Adipose tissue (tissue), 3 donors: ENCODE measurements around the gene EEFSEC. TPM values are rescaled to one million over a fixed set of nuclear protein-coding genes. Genes with fewer than 3 reads are reported as not detected.

ENCODE experiments used
- H3K27ac ChIP-seq: one replicate; pipeline ENCODE4 v1.5.1; 2013; ENCODE audit warnings: low read depth, low read length
- WGBS, 3 donors: extraction: QIAGEN DNeasy Blood & Tissue Kit; methylation state at CpG; one replicate each; pipeline ENCODE4 v1.1.7; 2013; 5-methylcytosine and 5-hydroxymethylcytosine counted together
- polyA plus RNA-seq, 3 donors: library from polyadenylated mRNA; stranded (reverse); fragments of 200-250 nt; gene quantifications; one replicate each; pipeline ENCODE4 v1.2.3, GENCODE V29; 2013
- donor health status: healthy with polysubstance abuse.
- donor health status: Bipolar disorder and iron deficiency.
- donor health status: healthy.

EEFSEC gene
- polyA plus RNA-seq, 3 donors = 8.9 to 14.6 (median 9.0) TPM

DNA sequence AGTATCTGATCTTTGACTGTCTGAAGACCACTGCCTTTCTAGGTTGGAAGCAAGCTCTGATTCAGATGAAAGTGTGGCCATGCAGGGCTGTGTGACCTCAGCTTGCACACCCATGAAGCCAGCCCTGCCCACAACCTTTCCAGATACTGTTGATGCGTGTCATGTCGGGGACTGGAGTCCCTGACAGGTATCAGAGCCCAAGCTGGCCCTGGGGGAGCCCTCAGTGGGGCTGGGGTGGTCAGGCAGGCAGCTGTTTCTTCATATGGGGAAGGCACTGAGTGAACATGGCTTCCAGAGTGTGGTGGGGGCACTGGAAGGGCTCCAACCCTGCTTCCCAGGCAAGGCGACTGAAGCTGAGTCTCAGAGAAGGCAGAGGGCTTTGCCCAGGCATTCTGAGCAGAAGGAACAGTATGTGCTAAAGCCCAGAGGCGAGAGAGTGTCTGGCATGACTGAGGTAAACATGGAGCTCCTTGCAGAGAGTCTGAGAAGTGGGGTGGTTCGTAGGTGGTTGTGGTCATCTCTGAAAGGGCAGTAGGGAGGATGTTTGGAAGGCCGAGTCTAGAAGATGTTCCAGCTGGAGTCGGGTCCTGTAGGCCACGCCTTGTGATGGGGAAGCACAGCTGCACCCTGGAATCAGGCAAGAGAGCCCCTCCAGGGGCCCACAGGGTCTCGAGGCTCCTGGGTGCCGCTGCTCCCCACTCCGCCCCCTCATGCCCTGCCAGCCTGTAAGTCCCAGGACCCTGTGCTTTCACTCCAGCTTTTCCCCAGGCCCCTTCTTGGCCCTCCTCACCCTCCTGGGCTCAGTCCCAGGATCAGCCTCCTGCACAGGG lies 122.2 kb downstream of the EEFSEC start:
- WGBS, 3 donors = 82 to 91% (median 87%) methylated on average over 11 of the region's 11 CpGs
- no peak overlapping the region for H3K27ac ChIP-seq

DNA sequence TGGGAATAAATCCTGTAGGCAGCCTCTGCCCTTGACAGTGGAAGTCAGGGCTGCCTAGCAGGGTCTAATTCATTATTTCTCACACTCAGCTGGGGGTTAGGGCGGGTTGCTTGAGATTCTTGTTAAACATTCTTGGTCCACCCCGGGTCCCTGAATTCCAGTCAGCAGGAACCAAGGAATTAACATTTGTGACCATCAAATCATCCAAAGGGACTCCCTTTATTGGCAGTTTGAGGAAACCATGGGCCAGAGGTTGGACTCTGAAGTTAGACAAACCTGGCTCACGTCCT lies 122.8 kb downstream of the EEFSEC start:
- no peak overlapping the region for H3K27ac ChIP-seq
- WGBS, 3 donors = 74 to 79% (median 77%) methylated on average over 3 of the region's 3 CpGs

DNA sequence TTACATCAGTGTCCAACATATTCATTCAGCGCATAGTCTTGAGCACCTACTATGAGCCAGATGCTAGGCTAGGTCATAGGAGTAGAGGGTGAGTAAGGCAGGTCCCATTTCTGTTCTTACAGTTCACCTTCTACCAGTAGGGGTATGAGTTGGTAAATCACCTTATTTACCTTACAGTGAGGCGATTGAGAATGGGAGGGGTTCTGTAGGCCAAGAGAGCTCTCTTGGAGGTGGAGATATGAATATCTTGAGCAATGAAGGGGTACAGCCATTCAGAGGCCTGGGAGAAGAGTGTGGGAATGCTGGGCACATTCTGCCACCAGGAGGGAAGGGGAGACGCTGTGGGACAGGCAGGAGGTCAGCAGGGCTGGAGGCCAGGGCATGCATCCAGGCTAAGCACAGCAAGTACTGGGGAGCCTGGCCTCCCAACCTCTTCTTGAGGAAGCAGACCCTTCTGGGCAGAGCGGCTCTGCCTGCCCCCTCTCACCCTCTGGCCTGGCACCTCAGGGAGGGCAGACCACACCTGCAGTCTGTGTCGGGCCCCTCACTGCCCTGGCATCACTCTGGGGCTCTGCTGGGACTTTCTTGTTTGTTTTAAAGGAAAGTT lies 123.4 kb downstream of the EEFSEC start:
- 76 to 89% (median 86%) methylated on average over 5 of the region's 5 CpGs for WGBS, 3 donors
- no peak overlapping the region for H3K27ac ChIP-seq

DNA sequence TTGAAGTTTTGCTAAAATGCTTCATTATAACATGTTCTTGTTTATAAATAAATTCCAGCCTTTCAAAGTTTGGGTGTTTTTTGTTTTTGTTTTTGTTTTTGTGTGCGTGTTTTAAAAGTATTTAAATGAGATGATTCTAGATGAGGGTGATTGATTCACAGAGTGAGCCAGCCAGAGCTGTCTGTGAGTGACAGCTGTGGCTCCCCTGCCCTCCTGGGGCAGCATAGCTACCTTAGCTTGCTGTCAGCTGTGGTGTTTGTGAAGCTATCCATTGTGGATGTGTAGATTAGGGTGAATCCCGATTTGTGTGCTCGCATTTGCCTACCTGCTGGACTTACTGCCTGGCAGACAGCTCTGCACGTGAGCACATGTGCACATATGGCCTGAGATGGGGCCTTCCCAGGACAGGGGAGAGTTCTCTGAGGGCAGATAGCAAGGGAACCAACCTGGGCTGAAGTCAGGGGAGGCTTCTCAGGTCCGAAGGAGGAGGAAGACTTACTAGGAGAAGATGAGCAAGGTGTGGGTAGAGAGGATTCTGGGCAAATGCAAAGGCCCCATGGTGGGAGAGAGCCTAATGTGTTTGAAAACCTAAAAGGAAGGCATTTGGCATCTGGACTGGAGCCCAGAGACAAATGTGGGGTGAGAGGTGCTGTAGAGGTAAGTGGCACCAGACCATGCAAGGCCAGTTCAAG lies 124.2 kb downstream of the EEFSEC start:
- 95 to 97% (median 95%) methylated on average over 5 of the region's 5 CpGs for WGBS, 3 donors
- H3K27ac ChIP-seq = no peak overlapping the region

DNA sequence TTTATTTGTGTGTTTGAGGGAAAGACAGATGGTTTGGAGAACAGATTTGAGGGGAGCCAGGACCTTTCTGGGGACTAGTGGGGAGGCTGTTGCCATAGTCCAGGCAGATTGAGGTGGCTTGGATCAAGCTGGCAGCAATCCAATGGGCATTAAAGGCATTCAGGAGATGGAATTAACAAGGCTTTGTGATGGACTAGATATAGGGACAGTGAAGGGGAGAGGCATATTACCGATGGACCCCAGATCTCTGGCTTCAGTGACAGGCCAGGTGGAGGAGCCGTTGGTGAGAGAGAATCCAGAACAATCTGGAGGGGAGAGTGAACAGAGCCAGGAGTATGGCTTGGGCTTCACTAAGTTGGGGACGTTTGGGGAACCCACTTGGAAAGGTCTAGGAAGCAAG lies 124.8 kb downstream of the EEFSEC start:
- no peak overlapping the region for H3K27ac ChIP-seq
- WGBS, 3 donors = 73 to 84% (median 75%) methylated on average over 3 of the region's 3 CpGs

- H3K27ac ChIP-seq = no peak overlapping the region
- 37 to 49% (median 48%) methylated on average over 15 to 17 of the region's 17 CpGs for WGBS, 3 donors
Measured at GRCh38 chr3:128278761-128279600, 125.7 kb downstream of the EEFSEC start.

DNA sequence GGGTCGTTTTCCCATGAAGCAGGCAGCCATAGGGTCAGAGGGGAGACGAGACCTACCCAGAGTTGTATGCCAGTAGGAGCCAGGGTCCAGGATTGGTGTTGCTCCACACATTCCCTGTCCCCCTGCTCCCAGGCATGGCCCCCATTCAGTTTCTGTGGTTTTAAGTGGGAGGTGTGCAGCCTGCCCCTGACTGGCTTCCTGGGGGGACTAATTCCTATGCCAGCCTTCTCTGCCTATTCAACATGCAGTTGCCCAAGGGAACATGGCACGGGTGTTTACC lies 126.3 kb downstream of the EEFSEC start:
- no peak overlapping the region for H3K27ac ChIP-seq

GRCh38 chr3:128280481-128281052 lies 127.3 kb downstream of the EEFSEC start:
- WGBS, 3 donors = 65 to 89% (median 86%) methylated on average over 8 of the region's 8 CpGs
- no peak overlapping the region for H3K27ac ChIP-seq

More for the DNA sequence above, 126.3 kb downstream of the EEFSEC start:
- WGBS, 3 donors = 58 to 71% (median 69%) methylated on average over 3 of the region's 3 CpGs

DNA sequence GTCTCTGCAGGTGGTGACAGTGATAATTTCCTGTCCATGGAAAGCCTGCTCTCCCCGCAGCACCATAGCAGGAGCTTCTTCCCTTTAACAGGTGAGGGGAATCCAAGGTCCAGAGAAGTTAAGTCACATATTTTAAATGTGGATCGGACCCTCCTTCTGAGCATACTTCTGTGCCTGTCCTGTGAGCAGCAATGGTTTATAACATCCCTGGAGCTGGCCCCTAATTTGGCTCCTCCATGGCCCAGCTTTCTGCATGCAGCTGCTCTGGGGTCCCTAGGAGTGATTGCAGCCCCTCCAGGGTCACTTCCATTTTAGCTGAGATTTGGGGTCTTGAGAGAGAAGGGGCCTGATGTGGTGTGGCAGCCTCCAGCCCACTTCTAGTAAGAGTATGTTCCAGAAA lies 127.8 kb downstream of the EEFSEC start:
- WGBS, 3 donors = 50 to 88% (median 70%) methylated on average over 2 of the region's 2 CpGs
- H3K27ac ChIP-seq = no peak overlapping the region

DNA sequence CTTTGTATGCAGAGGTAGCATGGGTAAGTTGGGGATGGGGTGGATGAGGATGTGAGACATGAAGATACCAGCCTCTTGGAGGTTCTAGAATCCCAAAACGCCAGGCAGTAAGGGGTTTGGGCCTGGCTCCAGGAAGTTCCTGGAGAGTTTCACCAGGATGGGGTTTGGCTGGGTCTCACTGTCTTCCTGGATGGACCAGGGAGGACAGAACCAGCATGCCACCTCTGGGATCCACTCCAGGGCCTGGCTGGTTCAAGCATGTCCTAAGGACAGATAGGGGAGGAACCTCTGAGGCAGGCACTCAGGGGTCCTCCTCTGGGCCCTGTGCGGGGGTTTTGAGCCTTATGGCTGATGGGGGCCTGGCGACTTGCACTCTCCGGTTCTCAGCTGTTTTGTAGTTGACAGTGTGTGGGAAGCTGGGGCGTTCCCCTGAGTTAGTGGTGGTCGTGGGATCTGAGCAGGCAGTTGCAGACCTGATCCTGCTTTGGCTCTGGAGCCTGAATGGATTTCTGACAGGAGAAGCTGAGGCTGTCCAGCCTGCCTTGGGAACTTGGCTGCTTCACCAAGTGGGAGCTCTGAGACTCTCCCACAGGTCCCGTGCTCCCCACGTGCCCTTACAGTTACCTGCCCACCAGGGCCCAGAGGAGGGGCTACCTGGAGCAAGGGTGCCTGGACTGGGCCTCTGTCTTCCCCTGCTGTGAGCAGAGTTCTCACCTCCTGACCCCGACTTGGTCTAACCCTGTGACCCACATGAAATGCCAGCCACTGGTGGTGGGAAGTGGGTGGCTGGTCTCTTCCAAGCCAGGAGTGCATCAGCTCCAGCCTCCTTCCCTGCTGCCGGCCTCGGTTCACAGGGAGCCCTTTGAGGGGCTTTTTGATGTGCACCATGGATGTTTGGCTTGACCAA lies 128.4 kb downstream of the EEFSEC start:
- 72 to 81% (median 74%) methylated on average over 11 of the region's 11 CpGs for whole genome bisulfite sequencing, 3 donors
- no peak overlapping the region for H3K27ac ChIP-seq

DNA sequence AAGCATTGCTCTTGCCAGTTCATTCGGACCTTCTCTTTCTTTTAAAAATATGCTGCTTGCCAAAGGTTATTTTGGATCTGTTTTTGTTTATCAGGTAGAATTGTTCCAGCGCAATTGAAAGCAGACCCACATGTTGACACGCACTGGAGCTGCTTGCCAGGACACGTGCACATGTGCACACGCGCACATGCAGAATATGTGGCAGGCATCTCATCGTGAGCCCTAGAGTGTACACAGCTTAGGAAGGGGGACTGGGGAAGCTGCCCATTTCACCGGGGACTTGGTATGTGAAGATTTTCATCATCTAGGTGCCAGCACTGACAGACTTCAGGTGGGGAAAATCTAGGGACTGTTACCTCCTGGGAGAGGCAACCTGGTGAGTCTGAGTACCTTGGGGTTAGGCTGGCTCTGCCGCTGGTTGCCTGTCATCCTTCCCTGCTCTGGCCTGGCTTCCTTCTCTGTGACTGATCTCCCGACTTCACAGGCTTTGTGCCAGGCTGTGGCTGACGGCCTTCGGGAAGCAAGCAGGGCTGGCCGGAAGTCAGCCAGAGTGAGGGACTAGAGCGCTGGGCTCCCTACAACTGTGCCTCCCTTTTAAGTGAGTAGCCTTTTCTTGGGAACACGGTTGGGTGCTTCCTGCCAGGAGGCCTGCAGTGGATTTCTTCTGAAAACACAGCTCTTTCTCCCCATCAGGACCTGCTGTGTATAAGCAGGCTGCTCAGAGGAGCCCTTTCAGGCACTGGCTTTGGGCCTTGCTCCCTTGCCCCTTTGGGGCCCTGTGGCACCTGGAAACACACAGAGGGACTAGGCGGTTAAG lies 129.3 kb downstream of the EEFSEC start:
- no peak overlapping the region for H3K27ac ChIP-seq
- 36 to 66% (median 56%) methylated on average over 16 of the region's 16 CpGs for WGBS, 3 donors

GRCh38 chr3:128283421-128283820 lies 130.1 kb downstream of the EEFSEC start:
- WGBS, 3 donors = 92 to 95% (median 94%) methylated on average over 3 of the region's 3 CpGs
- H3K27ac ChIP-seq = no peak overlapping the region

- WGBS, 3 donors = 94 to 96% (median 95%) methylated on average over 13 of the region's 13 CpGs
- H3K27ac ChIP-seq = no peak overlapping the region
Measured at GRCh38 chr3:128285042-128285966, 132.0 kb downstream of the EEFSEC start.

DNA sequence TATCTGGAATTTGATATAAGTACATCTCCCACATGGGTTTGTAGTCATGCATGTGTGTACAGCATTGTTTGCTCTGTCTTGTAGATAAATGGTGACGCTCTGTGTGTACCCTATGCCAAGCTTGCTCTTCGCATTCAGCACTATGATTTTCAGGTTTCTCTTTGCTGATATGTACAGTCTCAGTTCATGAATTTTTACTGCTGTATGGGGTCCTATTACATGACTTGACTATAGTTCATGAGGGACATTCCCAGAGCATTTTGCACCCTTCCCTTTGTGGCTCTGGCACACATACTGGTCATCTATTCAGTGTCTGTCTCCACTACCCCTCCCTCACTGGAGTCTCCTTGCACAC lies 132.7 kb downstream of the EEFSEC start:
- WGBS, 3 donors = 65 to 96% (median 93%) methylated on average over 2 of the region's 2 CpGs
- no peak overlapping the region for H3K27ac ChIP-seq

GRCh38 chr3:128286691-128287090 lies 133.4 kb downstream of the EEFSEC start:
- H3K27ac ChIP-seq = no peak overlapping the region

DNA sequence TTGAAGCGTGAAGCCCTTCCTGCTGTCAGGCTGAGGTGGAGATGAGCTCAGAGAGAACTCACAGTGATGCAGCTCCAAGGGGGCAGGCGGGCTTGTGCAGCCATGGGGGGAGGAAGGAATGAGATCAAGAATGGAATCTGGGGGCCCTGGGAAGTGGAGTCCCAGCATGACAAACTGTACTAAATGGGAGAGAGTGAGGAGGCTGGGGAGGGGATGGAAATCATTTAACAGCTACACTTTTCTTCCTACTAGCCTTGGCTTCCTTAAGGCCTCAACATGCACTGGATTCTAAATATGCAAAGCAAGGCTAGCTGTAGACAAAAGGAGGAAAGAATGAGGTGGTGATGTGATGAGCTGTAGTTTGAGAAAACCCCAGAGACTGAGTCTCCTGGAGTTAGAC lies 133.9 kb downstream of the EEFSEC start:
- 94 to 100% (median 96%) methylated on average over 2 of the region's 2 CpGs for WGBS, 3 donors
- H3K27ac ChIP-seq = no peak overlapping the region
